Thyroid gland (tissue), 4 donors: Measurements from ENCODE around the gene HOXC6. TPM values are rescaled to one million over a fixed set of nuclear protein-coding genes. Genes with fewer than 3 reads are reported as not detected.

Experiments
- DNase-seq, 2 donors: peaks; one replicate each; pipeline ENCODE4 v3.0.0-alpha.2; 2019
- H3K27ac ChIP-seq, 3 donors: fragments of 200-600 bp; sonication (generic); 1 replicate in 2 of 3; 2 replicates in 1 of 3; pipeline ENCODE4 v1.5.1; 2016 to 2019; ENCODE audit warnings: mild to moderate bottlenecking in 1 of 3, moderate library complexity in 1 of 3
- H3K27me3 ChIP-seq: fragments of 200-600 bp; sonication (generic); one replicate; pipeline ENCODE4 v1.5.1; 2019
- H3K36me3 ChIP-seq, 2 donors: fragments of 200-600 bp; sonication (generic); one replicate each; pipeline ENCODE4 v1.5.1; 2016 to 2019
- H3K4me1 ChIP-seq, 2 donors: fragments of 200-600 bp; sonication (generic); one replicate each; pipeline ENCODE4 v1.5.1; 2017 to 2019
- H3K4me3 ChIP-seq, 3 donors: fragments of 200-600 bp; sonication (generic); replicated peaks in 1 of 3; 1 replicate in 2 of 3; 2 replicates in 1 of 3; pipeline ENCODE4 v1.5.1; 2016; ENCODE audit warnings: mild to moderate bottlenecking in 1 of 3
- H3K9me3 ChIP-seq: fragments of 200-600 bp; sonication (generic); one replicate; pipeline ENCODE4 v1.5.1; 2017
- POLR2A ChIP-seq, 2 donors: fragments of 450-650 bp; IDR thresholded peaks; one replicate each; pipeline ENCODE4 v1.6.1; 2017; ENCODE audit warnings: antibody characterized with exemption in 2 of 2, mild to moderate bottlenecking in 2 of 2, moderate library complexity in 1 of 2
- WGBS, 2 donors: methylation state at CpG; one replicate each; pipeline ENCODE4 v1.1.5; 2017; 5-methylcytosine and 5-hydroxymethylcytosine counted together
- intact Hi-C: fragments of 100-400 bp; cut with DNase I; formaldehyde crosslinking; loops from one replicate; pipeline ENCODE4 v1.15.1; 2023
- total RNA-seq, 4 donors: library from RNA; depleted of rRNA; stranded (reverse); fragments of >200 nt; gene quantifications; one replicate each; pipeline ENCODE4 v1.2.3, GENCODE V29; 2016
- TF ChIP-seq, protein P1 (sequence below), 6 experiments: fragments of 200-600 bp in 3 of 6; fragments of 450-650 bp in 3 of 6; sonication (generic) in 3 of 6; IDR thresholded peaks; one replicate each; pipeline ENCODE4 v1.5.1; 2016 to 2019; ENCODE audit warnings: antibody characterized with exemption in 6 of 6, mild to moderate bottlenecking in 2 of 6, inconsistent platforms in 1 of 6, moderate library complexity in 1 of 6

The HOXC6 gene
- total RNA-seq, 4 donors from 2014 or later = not detected

DNA sequence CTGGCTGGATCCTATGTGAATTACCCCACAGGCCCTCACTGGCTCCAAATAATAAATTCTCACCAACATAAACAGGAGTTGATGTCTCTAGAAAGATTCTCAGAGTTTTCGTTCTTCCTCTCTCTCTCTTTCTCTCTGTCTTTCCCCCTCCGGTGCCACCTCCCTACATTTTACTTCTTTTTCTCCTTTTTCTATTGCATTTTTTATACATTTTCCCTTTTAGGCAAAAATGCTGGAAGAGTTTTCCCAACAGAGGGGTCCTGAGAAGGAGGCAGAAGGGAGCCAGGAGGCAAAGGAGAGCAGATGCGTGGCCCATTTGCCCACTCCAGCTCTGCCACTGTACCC lies 826 bp upstream of the HOXC6 start:
- Histone ChIP-seq H3K4me3 (no peak overlapping the region), H3K27ac (no peak overlapping the region), H3K27me3 (peaks cover 81% of the 10 kb centered on the region), H3K36me3 (no peaks in the 10 kb centered on the region), H3K4me1 (peaks cover 0 to 10% of the 10 kb centered on the region in 2 donors), H3K9me3 (no peaks in the 10 kb centered on the region)
- TF ChIP-seq POLR2A (IDR thresholded peaks at IDR 0.05) = no peak
- TF ChIP-seq, protein P1, sequence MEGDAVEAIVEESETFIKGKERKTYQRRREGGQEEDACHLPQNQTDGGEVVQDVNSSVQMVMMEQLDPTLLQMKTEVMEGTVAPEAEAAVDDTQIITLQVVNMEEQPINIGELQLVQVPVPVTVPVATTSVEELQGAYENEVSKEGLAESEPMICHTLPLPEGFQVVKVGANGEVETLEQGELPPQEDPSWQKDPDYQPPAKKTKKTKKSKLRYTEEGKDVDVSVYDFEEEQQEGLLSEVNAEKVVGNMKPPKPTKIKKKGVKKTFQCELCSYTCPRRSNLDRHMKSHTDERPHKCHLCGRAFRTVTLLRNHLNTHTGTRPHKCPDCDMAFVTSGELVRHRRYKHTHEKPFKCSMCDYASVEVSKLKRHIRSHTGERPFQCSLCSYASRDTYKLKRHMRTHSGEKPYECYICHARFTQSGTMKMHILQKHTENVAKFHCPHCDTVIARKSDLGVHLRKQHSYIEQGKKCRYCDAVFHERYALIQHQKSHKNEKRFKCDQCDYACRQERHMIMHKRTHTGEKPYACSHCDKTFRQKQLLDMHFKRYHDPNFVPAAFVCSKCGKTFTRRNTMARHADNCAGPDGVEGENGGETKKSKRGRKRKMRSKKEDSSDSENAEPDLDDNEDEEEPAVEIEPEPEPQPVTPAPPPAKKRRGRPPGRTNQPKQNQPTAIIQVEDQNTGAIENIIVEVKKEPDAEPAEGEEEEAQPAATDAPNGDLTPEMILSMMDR (IDR thresholded peaks at IDR 0.05) = no peak
- 37 to 54% methylated on average over 3 of the region's 3 CpGs for WGBS, 2 donors
- no peak for DNase-seq
- intact Hi-C loops = no loop called here

DNA sequence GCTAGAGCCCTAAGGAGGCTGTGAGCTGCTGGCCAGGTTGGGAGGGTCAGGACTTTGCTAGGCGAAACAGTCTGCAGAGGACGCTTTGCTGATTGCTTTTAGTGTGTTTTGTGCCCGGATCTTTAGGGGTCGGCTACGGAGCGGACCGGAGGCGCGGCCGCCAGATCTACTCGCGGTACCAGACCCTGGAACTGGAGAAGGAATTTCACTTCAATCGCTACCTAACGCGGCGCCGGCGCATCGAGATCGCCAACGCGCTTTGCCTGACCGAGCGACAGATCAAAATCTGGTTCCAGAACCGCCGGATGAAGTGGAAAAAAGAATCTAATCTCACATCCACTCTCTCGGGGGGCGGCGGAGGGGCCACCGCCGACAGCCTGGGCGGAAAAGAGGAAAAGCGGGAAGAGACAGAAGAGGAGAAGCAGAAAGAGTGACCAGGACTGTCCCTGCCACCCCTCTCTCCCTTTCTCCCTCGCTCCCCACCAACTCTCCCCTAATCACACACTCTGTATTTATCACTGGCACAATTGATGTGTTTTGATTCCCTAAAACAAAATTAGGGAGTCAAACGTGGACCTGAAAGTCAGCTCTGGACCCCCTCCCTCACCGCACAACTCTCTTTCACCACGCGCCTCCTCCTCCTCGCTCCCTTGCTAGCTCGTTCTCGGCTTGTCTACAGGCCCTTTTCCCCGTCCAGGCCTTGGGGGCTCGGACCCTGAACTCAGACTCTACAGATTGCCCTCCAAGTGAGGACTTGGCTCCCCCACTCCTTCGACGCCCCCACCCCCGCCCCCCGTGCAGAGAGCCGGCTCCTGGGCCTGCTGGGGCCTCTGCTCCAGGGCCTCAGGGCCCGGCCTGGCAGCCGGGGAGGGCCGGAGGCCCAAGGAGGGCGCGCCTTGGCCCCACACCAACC lies 1.5 kb downstream of the HOXC6 start:
- H3K36me3 ChIP-seq = no peaks in the 10 kb centered on the region
- DNase-seq = no peak
- no peak overlapping the region for H3K4me3 ChIP-seq
- intact Hi-C loops = no loop called here
- WGBS, 2 donors = 20 to 27% methylated on average over 43 to 49 of the region's 53 CpGs
- no peaks in the 10 kb centered on the region for H3K9me3 ChIP-seq
- peaks cover 86% of the 10 kb centered on the region for H3K27me3 ChIP-seq
- TF ChIP-seq, protein P1 (IDR thresholded peaks at IDR 0.05) = no peak
- TF ChIP-seq POLR2A (IDR thresholded peaks at IDR 0.05) = no peak
- H3K27ac ChIP-seq = no peak overlapping the region
- peaks cover 0 to 29% of the 10 kb centered on the region in 2 donors for H3K4me1 ChIP-seq

DNA sequence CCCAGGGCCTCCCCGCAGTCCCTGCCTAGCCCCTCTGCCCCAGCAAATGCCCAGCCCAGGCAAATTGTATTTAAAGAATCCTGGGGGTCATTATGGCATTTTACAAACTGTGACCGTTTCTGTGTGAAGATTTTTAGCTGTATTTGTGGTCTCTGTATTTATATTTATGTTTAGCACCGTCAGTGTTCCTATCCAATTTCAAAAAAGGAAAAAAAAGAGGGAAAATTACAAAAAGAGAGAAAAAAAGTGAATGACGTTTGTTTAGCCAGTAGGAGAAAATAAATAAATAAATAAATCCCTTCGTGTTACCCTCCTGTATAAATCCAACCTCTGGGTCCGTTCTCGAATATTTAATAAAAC lies 2.2 kb downstream of the HOXC6 start:
- Histone ChIP-seq H3K4me3 (no peak overlapping the region), H3K27ac (no peak overlapping the region), H3K36me3 (no peaks in the 10 kb centered on the region), H3K4me1 (peaks cover 0 to 29% of the 10 kb centered on the region in 2 donors), H3K27me3 (peaks cover 84% of the 10 kb centered on the region), H3K9me3 (no peaks in the 10 kb centered on the region)
- TF ChIP-seq, protein P1 (IDR thresholded peaks at IDR 0.05) = no peak
- no peak for TF ChIP-seq POLR2A (IDR thresholded peaks at IDR 0.05)
- 29 to 33% methylated on average over 7 of the region's 7 CpGs for WGBS, 2 donors
- no peak for DNase-seq
- intact Hi-C loops = no loop called here

DNA sequence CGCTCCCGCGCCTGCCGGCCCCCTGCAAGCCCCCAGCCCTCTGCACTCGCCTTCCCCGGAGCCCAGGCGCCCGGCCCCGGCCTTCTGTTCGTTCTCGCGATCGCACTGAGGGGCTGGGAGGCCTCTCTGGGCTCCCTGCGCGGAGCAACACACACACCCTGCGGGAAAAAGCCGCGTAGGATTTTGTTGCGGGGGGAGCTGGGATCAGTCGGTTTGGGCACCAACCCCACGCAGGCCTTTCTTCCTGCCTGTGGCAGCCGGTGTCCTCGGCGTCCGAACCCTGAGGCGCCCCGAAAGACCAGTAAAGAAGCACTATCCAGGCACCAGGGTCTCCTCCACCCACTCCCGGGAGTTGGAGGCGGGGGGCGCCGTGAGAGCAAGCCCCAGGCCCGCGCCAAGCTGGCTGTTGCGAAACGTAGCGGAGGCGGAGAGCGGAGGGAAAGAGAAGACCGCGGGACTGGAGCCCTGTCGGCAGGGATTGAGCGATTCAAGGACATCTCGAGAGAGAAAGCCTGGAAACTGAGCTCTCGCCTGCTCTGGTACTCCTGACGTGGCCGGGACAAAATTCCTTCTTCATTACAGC lies 2.7 kb downstream of the HOXC6 start:
- WGBS, 2 donors = 7 to 15% methylated on average over 28 to 34 of the region's 46 CpGs
- no peak for DNase-seq
- Histone ChIP-seq H3K9me3 (no peaks in the 10 kb centered on the region), H3K27ac (no peak overlapping the region), H3K4me3 (no peak overlapping the region), H3K36me3 (no peaks in the 10 kb centered on the region), H3K27me3 (peaks cover 79% of the 10 kb centered on the region), H3K4me1 (peaks cover 0 to 29% of the 10 kb centered on the region in 2 donors)
- TF ChIP-seq, protein P1 (IDR thresholded peaks at IDR 0.05) = no peak
- no peak for TF ChIP-seq POLR2A (IDR thresholded peaks at IDR 0.05)
- intact Hi-C loops = no loop called here

DNA sequence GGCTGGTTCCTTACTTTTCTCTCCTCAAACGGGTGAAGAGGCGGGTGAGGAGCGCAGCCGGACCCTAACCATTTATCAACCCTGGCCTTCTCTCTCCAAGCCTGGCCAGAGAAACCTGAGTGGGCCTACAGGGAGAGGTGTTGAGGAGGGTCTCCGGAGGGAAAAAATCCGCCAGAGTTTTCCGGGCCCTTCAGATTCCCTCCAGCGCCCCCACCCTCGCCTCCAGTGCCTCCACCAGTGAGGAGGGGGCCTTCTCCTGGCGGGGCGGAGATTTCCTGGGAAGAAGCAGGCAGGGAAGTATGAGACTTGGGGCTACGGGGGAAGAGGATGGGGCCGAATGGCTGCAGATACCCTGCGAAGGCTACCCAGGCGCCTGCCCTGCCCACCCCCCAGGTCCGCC lies 3.2 kb downstream of the HOXC6 start:
- 16 to 29% methylated on average over 15 to 16 of the region's 16 CpGs for WGBS, 2 donors

More for the DNA sequence above, 3.2 kb downstream of the HOXC6 start:
- Histone ChIP-seq H3K36me3 (no peaks in the 10 kb centered on the region), H3K4me1 (peaks cover 0 to 34% of the 10 kb centered on the region in 2 donors), H3K9me3 (no peaks in the 10 kb centered on the region), H3K27ac (no peak overlapping the region), H3K27me3 (peaks cover 74% of the 10 kb centered on the region), H3K4me3 (no peak overlapping the region)
- TF ChIP-seq POLR2A (IDR thresholded peaks at IDR 0.05) = no peak
- TF ChIP-seq, protein P1 (IDR thresholded peaks at IDR 0.05) = no peak
- intact Hi-C loops = no loop called here
- no peak for DNase-seq
